HEK293 (cell line): ENCODE measurements around the gene ERVK3-1.

ENCODE experiments used
- CTCF ChIA-PET: fragments of 350-600 bp; formaldehyde crosslinking; extraction: SDS; loops from one replicate; lab custom pipeline; 2021; ENCODE audit warnings: antibody characterized with exemption; lab: Yijun Ruan, JAX
- POLR2A ChIA-PET: fragments of 300-600 bp; formaldehyde crosslinking; extraction: SDS; loops from one replicate; lab custom pipeline; 2020; ENCODE audit warnings: antibody characterized with exemption, inconsistent platforms; lab: Yijun Ruan, JAX
- H3K27ac ChIP-seq: fragments of 200-500 bp; sonication (Bioruptor generic); 2 replicates; pipeline ENCODE4 v1.5.1; 2014; ENCODE audit warnings: low read depth, low read length, control low read depth, inconsistent platforms; ENCODE audit errors: extremely low read depth
- H3K36me3 ChIP-seq, 2 experiments: fragments of 200-500 bp in 1 of 2; sonication (Bioruptor generic) in 1 of 2; 1 replicate in 1 of 2; 2 replicates in 1 of 2; pipeline ENCODE4 v1.5.1; 2014 to 2017; ENCODE audit warnings: inconsistent platforms in 2 of 2, low read length in 2 of 2; ENCODE audit not compliant: control insufficient read depth in 2 of 2, insufficient read depth in 1 of 2
- H3K4me1 ChIP-seq: fragments of 200-500 bp; sonication (Bioruptor generic); 2 replicates; pipeline ENCODE4 v1.5.1; 2014; ENCODE audit warnings: mild to moderate bottlenecking, low read length, inconsistent platforms; ENCODE audit not compliant: control insufficient read depth, insufficient read depth
- H3K4me3 ChIP-seq: 2 replicates; pipeline ENCODE4 v1.5.1; 2011; ENCODE audit warnings: low read depth, mild to moderate bottlenecking, control low read depth, low read length, moderate library complexity
- H3K9me3 ChIP-seq: fragments of 200-500 bp; sonication (Bioruptor generic); 2 replicates; pipeline ENCODE4 v1.5.1; 2014; ENCODE audit warnings: low read depth, low read length, inconsistent platforms; ENCODE audit not compliant: control insufficient read depth, insufficient read depth
- EGR2 ChIP-seq: fragments of 450-650 bp; formaldehyde crosslinking; IDR thresholded peaks from 2 replicates; pipeline ENCODE4 v1.5.1; 2016; ENCODE audit warnings: low read depth, missing biosample characterization, missing genetic modification characterization
- HOXC10 ChIP-seq: sonication (generic); formaldehyde crosslinking; IDR thresholded peaks from 2 replicates; pipeline ENCODE4 v1.8.1; 2023; ENCODE audit warnings: mild to moderate bottlenecking, missing genetic modification reagents
- KLF9 ChIP-seq: fragments of 450-650 bp; formaldehyde crosslinking; IDR thresholded peaks from 2 replicates; pipeline ENCODE4 v1.5.1; 2016; ENCODE audit warnings: missing biosample characterization, missing genetic modification characterization, low read depth
- PRDM1 ChIP-seq: fragments of 450-650 bp; formaldehyde crosslinking; IDR thresholded peaks from 2 replicates; pipeline ENCODE4; 2016; ENCODE audit warnings: missing biosample characterization, missing genetic modification characterization
- ZFHX2 ChIP-seq: fragments of 450-650 bp; formaldehyde crosslinking; conservative IDR thresholded peaks from 2 replicates; pipeline ENCODE4 v1.5.1; 2016; ENCODE audit warnings: missing biosample characterization, missing genetic modification characterization
- ZNF239 ChIP-seq: fragments of 450-650 bp; formaldehyde crosslinking; IDR thresholded peaks from 2 replicates; pipeline ENCODE4 v1.5.1; 2016; ENCODE audit warnings: missing biosample characterization, missing genetic modification characterization
- ZNF341 ChIP-seq: fragments of 450-650 bp; formaldehyde crosslinking; IDR thresholded peaks from 2 replicates; pipeline ENCODE4; 2016; ENCODE audit warnings: low read depth, missing biosample characterization, missing genetic modification characterization
- ZNF510 ChIP-seq: fragments of 450-650 bp; formaldehyde crosslinking; IDR thresholded peaks from 2 replicates; pipeline ENCODE4 v1.5.1; 2018; ENCODE audit warnings: mild to moderate bottlenecking, missing genetic modification characterization, missing biosample characterization; ENCODE audit not compliant: insufficient replicate concordance
- ZNF548 ChIP-seq: fragments of 450-650 bp; formaldehyde crosslinking; IDR thresholded peaks from 2 replicates; pipeline ENCODE4 v1.5.1; 2016; ENCODE audit warnings: missing biosample characterization, missing genetic modification characterization
- ZNF777 ChIP-seq: fragments of 450-650 bp; formaldehyde crosslinking; IDR thresholded peaks from 2 replicates; pipeline ENCODE4 v1.5.1; 2017; ENCODE audit warnings: missing biosample characterization, missing genetic modification characterization, borderline replicate concordance
- ZNF792 ChIP-seq: fragments of 450-650 bp; formaldehyde crosslinking; IDR thresholded peaks from 2 replicates; pipeline ENCODE4 v1.5.1; 2016; ENCODE audit warnings: missing biosample characterization, missing genetic modification characterization
- TF ChIP-seq, protein P1 (sequence below): fragments of 450-650 bp; IDR thresholded peaks from 2 replicates; pipeline ENCODE4 v1.5.1; 2018; ENCODE audit warnings: missing biosample characterization, missing genetic modification characterization
- TF ChIP-seq, protein P2 (sequence below): fragments of 450-650 bp; formaldehyde crosslinking; IDR thresholded peaks from 2 replicates; pipeline ENCODE4 v1.5.1; 2016; ENCODE audit warnings: missing biosample characterization, missing genetic modification characterization
- TF ChIP-seq, protein P3 (sequence below): fragments of 450-650 bp; formaldehyde crosslinking; IDR thresholded peaks from 2 replicates; pipeline ENCODE4 v1.5.1; 2016; ENCODE audit warnings: missing biosample characterization, missing genetic modification characterization
- TF ChIP-seq, protein P4 (sequence below): fragments of 450-650 bp; formaldehyde crosslinking; IDR thresholded peaks from 2 replicates; pipeline ENCODE4 v1.5.1; 2017; ENCODE audit warnings: missing biosample characterization, missing genetic modification characterization

ERVK3-1 gene

GRCh38 chr19:58356766-58357480 lies 51.7 kb downstream of the ERVK3-1 start:
- H3K4me1 ChIP-seq, result no peaks in the 10 kb centered on the region
- POLR2A ChIA-PET, result no interaction called here
- TF ChIP-seq PRDM1 (no peak), ZFHX2 (tag by site-specific recombination) (no peak)
- TF ChIP-seq, protein P1, sequence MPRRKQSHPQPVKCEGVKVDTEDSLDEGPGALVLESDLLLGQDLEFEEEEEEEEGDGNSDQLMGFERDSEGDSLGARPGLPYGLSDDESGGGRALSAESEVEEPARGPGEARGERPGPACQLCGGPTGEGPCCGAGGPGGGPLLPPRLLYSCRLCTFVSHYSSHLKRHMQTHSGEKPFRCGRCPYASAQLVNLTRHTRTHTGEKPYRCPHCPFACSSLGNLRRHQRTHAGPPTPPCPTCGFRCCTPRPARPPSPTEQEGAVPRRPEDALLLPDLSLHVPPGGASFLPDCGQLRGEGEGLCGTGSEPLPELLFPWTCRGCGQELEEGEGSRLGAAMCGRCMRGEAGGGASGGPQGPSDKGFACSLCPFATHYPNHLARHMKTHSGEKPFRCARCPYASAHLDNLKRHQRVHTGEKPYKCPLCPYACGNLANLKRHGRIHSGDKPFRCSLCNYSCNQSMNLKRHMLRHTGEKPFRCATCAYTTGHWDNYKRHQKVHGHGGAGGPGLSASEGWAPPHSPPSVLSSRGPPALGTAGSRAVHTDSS, result no peak
- TF ChIP-seq, all 188 proteins: peak for 0
- CTCF ChIA-PET, result no interaction called here
- Histone ChIP-seq H3K27ac (no peak overlapping the region), H3K4me3 (no peak overlapping the region), H3K36me3 (no peaks in the 10 kb centered on the region; a peak in 1 of 3 replicates), H3K9me3 (no peaks in the 10 kb centered on the region)

DNA sequence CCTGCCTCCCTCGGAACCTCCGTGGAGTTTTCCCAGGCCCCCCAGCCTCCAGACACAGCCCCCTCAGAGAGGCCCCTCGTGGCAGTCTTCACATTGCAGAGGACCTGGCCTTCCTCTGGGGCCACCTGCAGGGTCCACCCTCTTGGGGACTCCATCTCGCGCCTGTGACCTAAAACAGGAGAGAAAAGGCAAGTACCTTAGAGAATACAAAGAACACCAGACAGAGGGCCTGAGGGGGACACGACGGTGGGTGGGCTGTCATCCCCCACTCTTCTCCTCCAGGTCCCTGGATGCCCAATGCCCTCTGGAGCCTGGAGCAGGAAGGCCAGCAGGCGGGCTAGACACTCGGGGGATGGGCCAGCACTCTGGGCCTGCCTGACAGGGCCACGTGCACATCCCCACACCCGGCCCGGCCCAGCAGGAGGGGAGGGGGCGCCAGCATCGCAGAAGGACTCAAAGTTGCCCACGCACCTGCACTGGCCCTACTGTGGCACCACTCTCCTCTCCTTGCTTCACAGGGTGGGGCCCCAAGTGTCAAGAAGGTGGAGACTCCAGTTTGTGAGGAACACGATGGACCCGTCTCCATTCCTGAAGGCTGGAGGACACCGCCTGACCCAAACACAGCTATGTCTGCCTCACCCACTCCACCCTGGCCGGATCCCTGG lies 52.4 kb downstream of the ERVK3-1 start:
- TF ChIP-seq, protein P2, sequence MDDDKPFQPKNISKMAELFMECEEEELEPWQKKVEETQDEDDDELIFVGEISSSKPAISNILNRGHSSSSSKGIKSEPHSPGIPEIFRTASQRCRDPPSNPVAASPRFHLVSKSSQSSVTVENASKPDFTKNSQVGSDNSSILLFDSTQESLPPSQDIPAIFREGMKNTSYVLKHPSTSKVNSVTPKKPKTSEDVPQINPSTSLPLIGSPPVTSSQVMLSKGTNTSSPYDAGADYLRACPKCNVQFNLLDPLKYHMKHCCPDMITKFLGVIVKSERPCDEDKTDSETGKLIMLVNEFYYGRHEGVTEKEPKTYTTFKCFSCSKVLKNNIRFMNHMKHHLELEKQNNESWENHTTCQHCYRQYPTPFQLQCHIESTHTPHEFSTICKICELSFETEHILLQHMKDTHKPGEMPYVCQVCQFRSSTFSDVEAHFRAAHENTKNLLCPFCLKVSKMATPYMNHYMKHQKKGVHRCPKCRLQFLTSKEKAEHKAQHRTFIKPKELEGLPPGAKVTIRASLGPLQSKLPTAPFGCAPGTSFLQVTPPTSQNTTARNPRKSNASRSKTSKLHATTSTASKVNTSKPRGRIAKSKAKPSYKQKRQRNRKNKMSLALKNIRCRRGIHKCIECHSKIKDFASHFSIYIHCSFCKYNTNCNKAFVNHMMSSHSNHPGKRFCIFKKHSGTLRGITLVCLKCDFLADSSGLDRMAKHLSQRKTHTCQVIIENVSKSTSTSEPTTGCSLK (tag by site-specific recombination), result no peak
- TF ChIP-seq, protein P3, sequence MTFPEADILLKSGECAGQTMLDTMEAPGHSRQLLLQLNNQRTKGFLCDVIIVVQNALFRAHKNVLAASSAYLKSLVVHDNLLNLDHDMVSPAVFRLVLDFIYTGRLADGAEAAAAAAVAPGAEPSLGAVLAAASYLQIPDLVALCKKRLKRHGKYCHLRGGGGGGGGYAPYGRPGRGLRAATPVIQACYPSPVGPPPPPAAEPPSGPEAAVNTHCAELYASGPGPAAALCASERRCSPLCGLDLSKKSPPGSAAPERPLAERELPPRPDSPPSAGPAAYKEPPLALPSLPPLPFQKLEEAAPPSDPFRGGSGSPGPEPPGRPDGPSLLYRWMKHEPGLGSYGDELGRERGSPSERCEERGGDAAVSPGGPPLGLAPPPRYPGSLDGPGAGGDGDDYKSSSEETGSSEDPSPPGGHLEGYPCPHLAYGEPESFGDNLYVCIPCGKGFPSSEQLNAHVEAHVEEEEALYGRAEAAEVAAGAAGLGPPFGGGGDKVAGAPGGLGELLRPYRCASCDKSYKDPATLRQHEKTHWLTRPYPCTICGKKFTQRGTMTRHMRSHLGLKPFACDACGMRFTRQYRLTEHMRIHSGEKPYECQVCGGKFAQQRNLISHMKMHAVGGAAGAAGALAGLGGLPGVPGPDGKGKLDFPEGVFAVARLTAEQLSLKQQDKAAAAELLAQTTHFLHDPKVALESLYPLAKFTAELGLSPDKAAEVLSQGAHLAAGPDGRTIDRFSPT (tag by site-specific recombination), result 0 out of 2 replicates have a peak, but pooled peaks have one; percentile 17
- Histone ChIP-seq H3K4me1 (no peaks in the 10 kb centered on the region), H3K9me3 (no peaks in the 10 kb centered on the region), H3K27ac (no peak overlapping the region), H3K4me3 (no peak overlapping the region), H3K36me3 (no peaks in the 10 kb centered on the region; a peak in 1 of 3 replicates)
- ChIA-PET POLR2A (no interaction called here), CTCF (no interaction called here)

DNA sequence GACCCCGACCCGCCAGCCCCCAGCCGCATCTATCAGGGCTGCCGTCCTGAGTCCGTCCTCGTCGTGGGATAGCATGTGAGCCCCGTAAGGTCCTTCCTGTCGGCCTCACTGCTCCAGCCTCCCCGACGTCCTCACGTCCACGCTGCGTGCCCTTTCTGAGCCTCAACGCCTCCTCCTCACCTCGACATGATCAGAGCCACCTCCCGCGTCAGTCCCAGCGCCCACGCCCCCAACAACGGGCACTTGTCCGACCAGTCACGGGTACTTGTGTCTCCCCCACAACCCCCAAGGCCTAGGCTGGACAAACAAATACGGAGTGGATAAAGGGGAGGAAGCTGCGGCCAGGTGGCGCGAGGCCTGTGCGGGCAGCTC lies 56.7 kb downstream of the ERVK3-1 start:
- no peaks in the 10 kb centered on the region; a peak in 1 of 3 replicates for H3K36me3 ChIP-seq
- ChIA-PET POLR2A (interaction anchor here (0.5 to 3.2 kb wide), 36 partner anchors 9 to 213 kb away, joined by 3 to 38 read pairs (median 9); partner anchors contain the start of genes A1BG, CHMP2A, RNF225 and RPS5), CTCF (interaction anchor here (0.7 to 1.5 kb wide), 5 partner anchors 12 to 229 kb away, joined by 3 to 9 read pairs (median 5); no protein-coding TSS in a partner anchor)
- peak overlapping the region; percentile 85 for H3K27ac ChIP-seq
- peak; percentile 99 for TF ChIP-seq ZNF777
- TF ChIP-seq ZNF548 (tag by site-specific recombination), result no peak
- 0 out of 2 replicates have a peak, but pooled peaks have one; percentile 43 for TF ChIP-seq HOXC10 (CRISPR knock-in tag)
- TF ChIP-seq ZNF792, result 0 out of 2 replicates have a peak, but pooled peaks have one; percentile 14
- 0 out of 2 replicates have a peak, but pooled peaks have one; percentile 10 for TF ChIP-seq ZNF239 (tag by site-specific recombination)
- no peak for TF ChIP-seq ZNF341 (tag by site-specific recombination)
- TF ChIP-seq ZNF510 (tag by site-specific recombination), result no peak
- TF ChIP-seq ZFHX2 (tag by site-specific recombination), result peak; percentile 82
- TF ChIP-seq EGR2 (tag by site-specific recombination), result peak; percentile 87
- TF ChIP-seq, protein P4, sequence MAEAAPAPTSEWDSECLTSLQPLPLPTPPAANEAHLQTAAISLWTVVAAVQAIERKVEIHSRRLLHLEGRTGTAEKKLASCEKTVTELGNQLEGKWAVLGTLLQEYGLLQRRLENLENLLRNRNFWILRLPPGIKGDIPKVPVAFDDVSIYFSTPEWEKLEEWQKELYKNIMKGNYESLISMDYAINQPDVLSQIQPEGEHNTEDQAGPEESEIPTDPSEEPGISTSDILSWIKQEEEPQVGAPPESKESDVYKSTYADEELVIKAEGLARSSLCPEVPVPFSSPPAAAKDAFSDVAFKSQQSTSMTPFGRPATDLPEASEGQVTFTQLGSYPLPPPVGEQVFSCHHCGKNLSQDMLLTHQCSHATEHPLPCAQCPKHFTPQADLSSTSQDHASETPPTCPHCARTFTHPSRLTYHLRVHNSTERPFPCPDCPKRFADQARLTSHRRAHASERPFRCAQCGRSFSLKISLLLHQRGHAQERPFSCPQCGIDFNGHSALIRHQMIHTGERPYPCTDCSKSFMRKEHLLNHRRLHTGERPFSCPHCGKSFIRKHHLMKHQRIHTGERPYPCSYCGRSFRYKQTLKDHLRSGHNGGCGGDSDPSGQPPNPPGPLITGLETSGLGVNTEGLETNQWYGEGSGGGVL (tag by site-specific recombination), result peak; percentile 36; the same call in 1 of the 2 replicates
- peak; percentile 15; the same call in 1 of the 2 replicates for TF ChIP-seq KLF9 (tag by site-specific recombination)
- no peaks in the 10 kb centered on the region for H3K9me3 ChIP-seq
- H3K4me3 ChIP-seq, result peak overlapping the region; percentile 96
- H3K4me1 ChIP-seq, result no peaks in the 10 kb centered on the region
